Hypothalamus (tissue), 51 donors: Measurements from ENCODE around the gene PIP5K1B.
"Not testable (repeated sequence)": the region's sequence is repeated elsewhere in the genome, so short reads cannot be mapped to it uniquely, and the experiment has no call there.

Experiments used
- DNase-seq, 51 donors: peaks; one replicate each; lab custom pipeline; 2025; lab: John Stamatoyannopoulos, UW

The PIP5K1B gene

DNA sequence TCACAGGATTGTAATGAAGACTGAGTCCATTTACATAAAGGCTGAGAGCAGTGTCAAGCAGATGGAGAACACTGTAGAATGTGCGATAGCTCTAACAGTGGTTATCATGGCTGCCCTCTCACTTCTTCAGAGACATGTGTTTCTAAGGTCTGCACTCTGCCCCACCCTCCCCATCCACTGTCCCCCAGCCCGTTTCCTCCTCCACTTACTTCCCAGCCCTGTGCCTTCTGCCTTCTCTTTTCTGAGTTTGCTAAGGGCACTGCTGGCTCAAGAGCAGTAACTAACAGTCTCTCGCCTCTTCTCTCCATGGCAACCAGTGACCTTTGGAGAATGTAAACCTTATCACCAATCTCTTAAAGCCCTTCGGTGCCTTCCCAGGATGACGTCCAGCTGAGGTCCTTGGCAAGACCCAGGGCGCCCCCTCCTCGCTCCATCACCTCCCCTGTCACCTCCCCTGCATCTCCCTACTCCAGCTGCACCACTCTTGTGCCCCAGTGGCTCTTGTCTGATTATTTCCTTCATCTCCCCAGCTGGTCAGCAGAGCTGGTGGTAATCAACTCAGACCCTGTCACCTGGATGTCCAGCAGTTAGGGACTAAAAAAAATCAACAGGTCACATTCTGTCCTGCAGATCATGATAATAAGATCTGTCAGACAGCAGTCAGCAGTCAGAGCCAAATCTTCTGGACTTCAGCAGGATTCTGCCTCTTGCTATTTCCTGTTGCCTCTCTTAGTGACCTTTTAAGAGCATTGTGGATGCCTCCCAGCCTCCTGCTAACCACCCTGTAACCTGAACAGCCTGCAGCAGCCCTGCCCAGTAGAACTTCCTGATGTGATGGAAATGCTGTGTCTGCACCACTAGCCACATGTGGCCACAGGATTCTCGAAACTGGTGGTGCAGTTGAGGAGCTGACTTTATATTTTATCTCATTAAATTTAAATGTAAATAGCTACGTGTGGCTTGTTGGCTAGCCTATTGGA is 339.5 kb downstream of the PIP5K1B start:
- no peak for DNase-seq

DNA sequence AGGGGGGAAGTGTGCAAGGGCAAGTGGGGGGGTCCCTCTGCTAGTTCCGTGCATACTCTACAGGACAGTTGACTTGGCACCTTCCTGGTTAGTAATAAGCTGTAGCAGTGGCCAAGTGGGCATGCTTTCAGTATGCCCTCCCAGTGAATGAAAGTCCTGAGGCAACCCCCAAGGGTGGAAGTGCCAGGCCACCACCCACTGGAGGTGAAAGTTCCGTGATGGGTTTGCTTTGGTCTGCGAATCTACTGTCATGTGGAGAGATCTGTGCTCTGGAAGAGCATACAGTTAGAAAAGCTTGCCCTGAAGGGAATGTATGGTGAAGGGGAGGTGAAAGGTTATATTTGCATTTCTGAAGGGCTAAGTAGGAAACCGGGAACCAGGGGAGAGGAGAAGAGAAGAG is 340.8 kb downstream of the PIP5K1B start:
- DNase-seq: no peak

DNA sequence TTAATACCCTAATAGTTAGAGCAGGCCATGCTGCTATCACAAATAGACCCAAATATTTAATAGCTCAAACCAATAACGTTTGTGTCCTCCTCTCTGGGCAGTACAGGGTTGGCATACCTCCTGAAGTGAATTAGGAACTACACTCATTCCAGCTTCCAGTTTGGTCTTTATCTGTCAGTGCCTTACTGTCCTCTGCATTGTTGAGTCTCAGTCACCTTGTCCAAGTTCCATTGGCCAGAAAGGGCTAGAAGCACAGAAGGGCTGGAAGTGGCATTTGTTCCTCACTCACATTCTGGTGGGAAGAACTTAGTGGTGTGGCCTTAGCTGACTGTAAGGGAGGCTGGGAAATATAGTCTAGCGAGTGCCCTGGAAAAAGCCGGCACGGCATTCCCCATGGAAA is 341.7 kb downstream of the PIP5K1B start:
- no peak for DNase-seq

DNA sequence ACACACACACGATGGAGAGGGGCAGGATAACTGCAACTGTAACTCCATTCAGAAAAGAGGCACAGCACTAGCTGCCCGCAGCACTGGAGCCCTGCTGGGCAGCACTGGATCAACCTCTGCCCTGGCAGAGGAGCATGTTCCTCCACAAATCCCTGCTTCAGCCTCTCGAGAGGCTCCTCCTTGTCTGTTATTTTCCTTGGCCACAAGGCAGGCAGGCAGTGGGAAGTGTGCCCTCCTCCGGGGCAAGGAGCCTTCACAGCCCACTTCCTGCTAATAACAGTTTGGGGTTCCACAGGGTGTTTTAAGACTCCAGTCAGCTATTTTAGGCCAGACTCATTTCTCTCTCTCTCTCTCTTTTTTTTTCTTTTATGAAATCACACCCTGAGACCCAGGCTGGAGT is 342.3 kb downstream of the PIP5K1B start:
- DNase-seq: no peak

DNA sequence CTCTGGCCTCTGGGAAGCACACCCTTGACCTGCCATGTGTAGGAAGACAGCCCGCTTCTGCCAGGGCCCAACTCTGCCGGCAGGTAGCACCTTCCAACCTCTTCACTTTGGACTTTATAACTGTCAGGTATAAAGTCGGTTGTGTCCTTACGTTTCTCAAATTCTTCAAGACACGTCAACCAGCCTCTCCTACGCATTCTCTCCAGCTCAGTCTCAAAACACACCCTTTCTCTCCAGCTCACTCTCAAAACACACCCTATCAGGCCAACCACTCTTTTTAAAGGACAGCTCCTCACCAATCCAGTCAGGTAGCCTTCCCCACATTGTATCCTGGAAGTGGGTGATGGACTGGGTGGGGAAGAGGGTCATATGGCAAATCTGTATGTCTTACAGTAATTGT is 344.1 kb downstream of the PIP5K1B start:
- DNase-seq: no peak

DNA sequence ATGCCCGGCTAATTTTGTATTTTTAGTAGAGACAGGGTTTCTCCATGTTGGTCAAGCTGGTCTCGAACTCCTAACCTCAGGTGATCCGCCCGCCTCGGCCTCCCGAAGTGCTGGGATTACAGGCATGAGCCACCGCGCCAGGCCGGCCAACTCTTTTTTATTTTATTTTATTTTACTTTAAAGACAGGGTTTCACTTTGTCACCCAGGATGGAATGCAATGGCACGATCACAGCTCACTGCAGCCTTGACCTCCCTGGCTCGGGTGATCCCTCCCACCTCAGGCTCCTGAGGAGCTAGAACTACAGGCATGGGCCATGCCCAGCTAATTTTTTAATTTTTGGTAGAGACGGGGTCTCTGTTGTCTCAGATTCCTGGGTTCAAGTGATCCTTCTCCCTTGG is 345.9 kb downstream of the PIP5K1B start:
- not testable (repeated sequence) for DNase-seq

DNA sequence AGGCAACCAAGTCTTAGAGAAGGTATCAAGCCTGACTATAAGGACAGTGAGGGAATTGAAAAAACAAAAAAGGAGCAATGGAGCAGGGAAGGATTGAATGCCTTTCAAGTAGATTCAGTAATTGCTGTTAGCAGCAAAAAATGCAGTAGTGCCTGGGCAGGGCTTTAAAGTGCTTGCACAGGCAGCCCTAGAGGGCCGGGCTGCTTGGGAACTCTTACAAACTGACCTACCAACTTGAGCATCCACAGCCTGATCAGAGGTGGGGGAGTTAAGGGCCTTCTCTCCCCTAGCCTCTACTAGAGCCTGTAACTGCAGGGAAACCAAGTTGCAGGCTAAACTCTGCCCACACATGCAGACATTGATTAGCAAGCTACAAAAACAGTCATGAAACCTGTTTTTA is 349.9 kb downstream of the PIP5K1B start:
- no peak for DNase-seq

DNA sequence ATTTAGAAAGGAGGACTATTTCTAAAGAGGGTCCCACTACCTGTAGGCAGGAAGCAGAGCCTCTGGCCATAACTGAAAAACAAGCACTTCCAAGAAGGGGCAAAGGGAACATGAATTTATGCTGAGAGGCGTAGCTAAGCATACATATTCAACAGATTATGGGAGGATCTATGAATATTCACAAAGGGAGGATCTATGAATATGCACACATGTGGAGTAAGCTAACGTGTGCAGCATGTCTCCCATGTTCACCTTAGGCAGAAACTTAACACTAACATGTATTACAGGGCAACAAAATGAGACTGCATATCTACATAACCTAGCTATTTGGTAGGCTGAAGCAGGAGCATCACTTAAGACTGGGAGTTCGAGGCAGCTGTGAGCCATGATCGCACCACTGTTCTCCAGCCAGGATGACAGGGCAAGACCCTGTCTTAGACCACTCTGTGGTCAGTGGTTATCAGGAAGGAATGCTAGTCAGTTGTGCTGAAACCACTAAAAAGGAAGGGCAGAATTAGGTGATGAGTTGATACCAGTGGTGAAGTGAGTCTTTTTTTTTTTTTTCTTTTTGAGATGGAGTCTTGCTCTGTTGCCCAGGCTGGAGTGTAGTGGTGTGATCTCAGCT is 351.3 kb downstream of the PIP5K1B start:
- no peak for DNase-seq

DNA sequence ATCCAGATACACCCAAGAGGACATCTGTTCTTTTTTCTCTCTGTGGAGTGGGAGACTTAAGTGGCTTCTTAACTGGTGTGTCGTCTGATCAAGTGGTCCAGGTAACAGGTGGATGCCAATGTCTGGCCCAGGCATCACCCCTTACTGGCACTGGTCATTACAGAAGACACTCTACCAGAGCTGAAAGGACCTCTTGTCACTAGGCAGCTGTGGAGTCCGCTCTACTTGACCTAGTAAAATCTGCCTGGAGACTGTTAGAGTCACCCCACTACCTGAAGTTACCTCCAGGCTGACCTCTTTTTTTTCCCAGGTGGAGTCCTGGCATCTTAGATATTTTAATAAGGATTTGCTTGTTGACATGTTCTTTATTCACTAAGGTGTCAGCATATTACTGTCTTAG is 353.1 kb downstream of the PIP5K1B start:
- no peak for DNase-seq
